GM21529 (cell line): ENCODE data around the gene PAX5.

ENCODE experiments used
- ATAC-seq: cut with Tn5 transposase; IDR thresholded peaks from one replicate; pipeline ENCODE4 v1.9.1; 2021; ENCODE audit not compliant: unreplicated experiment

PAX5 gene

GRCh38 chr9:37025071-37025822 is 8.8 kb downstream of the PAX5 start:
- ATAC-seq: no peak

GRCh38 chr9:37017546-37017945 is 16.5 kb downstream of the PAX5 start:
- ATAC-seq: no peak

GRCh38 chr9:37011530-37011929 is 22.5 kb downstream of the PAX5 start:
- ATAC-seq: no peak

- no peak for ATAC-seq
These were observed 23.1 kb downstream of the PAX5 start for GRCh38 chr9:37010976-37011375.

GRCh38 chr9:37010180-37010579 is 23.9 kb downstream of the PAX5 start:
- ATAC-seq: peak; percentile 41

GRCh38 chr9:37007295-37007694 is 26.8 kb downstream of the PAX5 start:
- no peak for ATAC-seq

- no peak for ATAC-seq
These were observed 28.4 kb downstream of the PAX5 start for GRCh38 chr9:37005517-37006140.

- peak; percentile 34 for ATAC-seq
These were observed 29.6 kb downstream of the PAX5 start for GRCh38 chr9:37004424-37004935.

- no peak for ATAC-seq
These were observed 31.5 kb downstream of the PAX5 start for GRCh38 chr9:37002413-37003217.

GRCh38 chr9:37002036-37002412 is 32.0 kb downstream of the PAX5 start:
- ATAC-seq: no peak

GRCh38 chr9:37001459-37001858 is 32.6 kb downstream of the PAX5 start:
- no peak for ATAC-seq

- peak; percentile 31 for ATAC-seq
These were observed 34.2 kb downstream of the PAX5 start for GRCh38 chr9:36999728-37000333.

GRCh38 chr9:36997414-36997813 is 36.7 kb downstream of the PAX5 start:
- ATAC-seq: no peak

GRCh38 chr9:36996706-36997086 is 37.4 kb downstream of the PAX5 start:
- no peak for ATAC-seq

GRCh38 chr9:36995927-36996705 is 38.0 kb downstream of the PAX5 start:
- ATAC-seq: peak; percentile 39

GRCh38 chr9:36993933-36994764 is 39.9 kb downstream of the PAX5 start:
- peak; percentile 61 for ATAC-seq

GRCh38 chr9:36992501-36993316 is 41.4 kb downstream of the PAX5 start:
- no peak for ATAC-seq

- no peak for ATAC-seq
These were observed 42.4 kb downstream of the PAX5 start for GRCh38 chr9:36991516-36992134.
